Measurements from ENCODE around the gene TMEM263. TPM values are rescaled to one million over a fixed set of nuclear protein-coding genes. Genes with fewer than 3 reads are reported as not detected.

The TMEM263 gene
- polyA plus RNA-seq, 2 of the 4 experiments (the other 2 are of a cell fraction) = 33.4 to 45.6 TPM

DNA sequence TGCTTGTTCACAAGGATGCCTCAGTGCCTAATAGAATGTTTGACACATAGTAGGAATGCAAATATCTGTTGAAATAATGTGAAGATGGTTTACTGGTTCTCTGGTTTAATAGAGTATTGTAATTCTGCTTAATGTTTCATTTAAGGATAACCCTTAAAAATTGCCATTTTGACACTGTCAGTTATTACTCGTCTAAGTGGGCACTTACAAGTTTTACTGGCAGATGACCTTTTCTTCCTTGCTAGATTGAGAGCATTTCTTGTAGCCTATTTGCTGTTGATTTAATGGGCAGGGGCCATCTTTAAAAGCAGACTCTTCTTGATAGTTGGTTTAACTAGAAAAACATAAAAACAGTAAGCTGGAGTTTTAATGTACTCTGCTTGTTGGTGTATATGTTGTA is 1.9 kb downstream of the TMEM263 start:
- 27% methylated on average over 1 of the region's 1 CpG for WGBS (ENCODE audit: missing lambda C conversion rate)
- H3K4me3 ChIP-seq = peak overlapping the region; percentile 91
- CTCF ChIA-PET = interaction anchor here (0.9 kb wide), 1 partner anchor 19 kb away, joined by 3 read pairs; no protein-coding TSS in a partner anchor
- POLR2A ChIA-PET = no interaction called here
- FAIRE-seq = no peak
- no peaks in the 10 kb centered on the region for H3K9me3 ChIP-seq
- H3K4me1 ChIP-seq = peaks cover 29% of the 10 kb centered on the region; the same call in 2 of the 3 replicates
- TF ChIP-seq, protein P1, sequence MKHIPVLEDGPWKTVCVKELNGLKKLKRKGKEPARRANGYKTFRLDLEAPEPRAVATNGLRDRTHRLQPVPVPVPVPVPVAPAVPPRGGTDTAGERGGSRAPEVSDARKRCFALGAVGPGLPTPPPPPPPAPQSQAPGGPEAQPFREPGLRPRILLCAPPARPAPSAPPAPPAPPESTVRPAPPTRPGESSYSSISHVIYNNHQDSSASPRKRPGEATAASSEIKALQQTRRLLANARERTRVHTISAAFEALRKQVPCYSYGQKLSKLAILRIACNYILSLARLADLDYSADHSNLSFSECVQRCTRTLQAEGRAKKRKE (CRISPR knock-in tag; IDR thresholded peaks at IDR 0.05; ENCODE audit: low read depth) = no peak
- TF ChIP-seq CEBPB (IDR thresholded peaks at IDR 0.05) (no peak), HEYL (CRISPR knock-in tag; IDR thresholded peaks at IDR 0.05) (no peak), SMC3 (IDR thresholded peaks at IDR 0.05) (no peak), BHLHE40 (IDR thresholded peaks at IDR 0.05; ENCODE audit: low read depth, low read length) (no peak), JUN (IDR thresholded peaks at IDR 0.05) (no peak), RARB (CRISPR knock-in tag; IDR thresholded peaks at IDR 0.05) (no peak)
- peak overlapping the region; percentile 84 for H3K4me2 ChIP-seq
- peak overlapping the region in 1 of 2 experiments; percentile 98; a peak in 1 of 6 replicates for H3K27ac ChIP-seq
- ATAC-seq = no peak
- no peak for DNase-seq (ENCODE audit: low read depth in 1 of 2, low spot score in 1 of 2)

DNA sequence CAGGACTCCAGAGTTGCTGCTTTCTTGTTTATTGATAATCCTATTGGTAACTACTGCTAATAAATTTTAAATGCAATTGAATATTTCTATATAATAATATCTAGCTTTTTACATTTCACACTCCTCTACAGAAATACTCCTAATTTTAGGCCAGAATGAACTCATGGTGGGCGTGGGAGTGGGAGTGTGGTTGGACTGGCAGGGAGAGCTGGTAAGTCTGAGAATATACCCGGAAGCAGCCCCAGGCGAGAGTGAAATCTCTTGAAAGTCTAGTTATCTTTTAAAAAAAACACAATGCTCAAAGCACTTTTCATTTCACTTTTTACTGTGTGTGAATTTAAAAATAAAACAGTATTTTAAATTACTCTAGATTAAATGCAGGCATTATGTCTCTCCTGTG is 4.7 kb downstream of the TMEM263 start:
- Histone ChIP-seq H3K9me3 (no peaks in the 10 kb centered on the region), H3K4me1 (peaks cover 16% of the 10 kb centered on the region; the same call in 2 of the 3 replicates), H3K4me3 (no peak overlapping the region), H3K4me2 (no peak overlapping the region), H3K27ac (no peak overlapping the region)
- 92% methylated on average over 3 of the region's 3 CpGs for WGBS (ENCODE audit: missing lambda C conversion rate)
- TF ChIP-seq NPAS2 (CRISPR knock-in tag; IDR thresholded peaks at IDR 0.05; ENCODE audit: borderline replicate concordance) = no peak
- TF ChIP-seq CHD2 (IDR thresholded peaks at IDR 0.05; ENCODE audit: low read length, partially characterized antibody) = no peak
- TF ChIP-seq MYC (IDR thresholded peaks at IDR 0.05; ENCODE audit: borderline replicate concordance, low read length) = no peak
- TF ChIP-seq FOSL2 (IDR thresholded peaks at IDR 0.05) = no peak
- no peak for TF ChIP-seq FOSL2 (CRISPR knock-in tag; IDR thresholded peaks at IDR 0.05)
- TF ChIP-seq EHMT2 (IDR thresholded peaks at IDR 0.05; ENCODE audit: low read depth) = no peak
- no peak for TF ChIP-seq ZSCAN20 (CRISPR knock-in tag; IDR thresholded peaks at IDR 0.05)
- TF ChIP-seq HDAC2 (IDR thresholded peaks at IDR 0.05) = no peak
- TF ChIP-seq, protein P2, sequence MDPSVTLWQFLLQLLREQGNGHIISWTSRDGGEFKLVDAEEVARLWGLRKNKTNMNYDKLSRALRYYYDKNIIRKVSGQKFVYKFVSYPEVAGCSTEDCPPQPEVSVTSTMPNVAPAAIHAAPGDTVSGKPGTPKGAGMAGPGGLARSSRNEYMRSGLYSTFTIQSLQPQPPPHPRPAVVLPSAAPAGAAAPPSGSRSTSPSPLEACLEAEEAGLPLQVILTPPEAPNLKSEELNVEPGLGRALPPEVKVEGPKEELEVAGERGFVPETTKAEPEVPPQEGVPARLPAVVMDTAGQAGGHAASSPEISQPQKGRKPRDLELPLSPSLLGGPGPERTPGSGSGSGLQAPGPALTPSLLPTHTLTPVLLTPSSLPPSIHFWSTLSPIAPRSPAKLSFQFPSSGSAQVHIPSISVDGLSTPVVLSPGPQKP (IDR thresholded peaks at IDR 0.05; ENCODE audit: low read depth, low read length) = no peak
- no peak for TF ChIP-seq FOSB (CRISPR knock-in tag; IDR thresholded peaks at IDR 0.05)
- TF ChIP-seq CBX2 (IDR thresholded peaks at IDR 0.05; ENCODE audit: borderline replicate concordance, low read depth) = no peak
- TF ChIP-seq POLR2A (IDR thresholded peaks at IDR 0.05; ENCODE audit: low read length) = no peak
- no peak for TF ChIP-seq ESRRA (IDR thresholded peaks at IDR 0.05; ENCODE audit: borderline replicate concordance, low read length)
- TF ChIP-seq MAZ (IDR thresholded peaks at IDR 0.05; ENCODE audit: borderline replicate concordance, low read depth, low read length) = no peak
- no peak for TF ChIP-seq POLR2AphosphoS2 (conservative IDR thresholded peaks at IDR 0.05; ENCODE audit: low read length)
- no peak for TF ChIP-seq BCL3 (IDR thresholded peaks at IDR 0.05)
- no peak for TF ChIP-seq KDM5A (IDR thresholded peaks at IDR 0.05)
- no peak for TF ChIP-seq RARB (CRISPR knock-in tag; IDR thresholded peaks at IDR 0.05)
- TF ChIP-seq RFX5 (IDR thresholded peaks at IDR 0.05) = no peak
- TF ChIP-seq, protein P3, sequence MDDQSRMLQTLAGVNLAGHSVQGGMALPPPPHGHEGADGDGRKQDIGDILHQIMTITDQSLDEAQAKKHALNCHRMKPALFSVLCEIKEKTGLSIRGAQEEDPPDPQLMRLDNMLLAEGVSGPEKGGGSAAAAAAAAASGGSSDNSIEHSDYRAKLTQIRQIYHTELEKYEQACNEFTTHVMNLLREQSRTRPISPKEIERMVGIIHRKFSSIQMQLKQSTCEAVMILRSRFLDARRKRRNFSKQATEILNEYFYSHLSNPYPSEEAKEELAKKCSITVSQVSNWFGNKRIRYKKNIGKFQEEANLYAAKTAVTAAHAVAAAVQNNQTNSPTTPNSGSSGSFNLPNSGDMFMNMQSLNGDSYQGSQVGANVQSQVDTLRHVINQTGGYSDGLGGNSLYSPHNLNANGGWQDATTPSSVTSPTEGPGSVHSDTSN (IDR thresholded peaks at IDR 0.05) = no peak
- TF ChIP-seq TP53 (CRISPR knock-in tag; IDR thresholded peaks at IDR 0.05) = no peak
- ChIA-PET CTCF (no interaction called here), POLR2A (interaction anchor here (1.2 kb wide), 1 partner anchor 27 kb away, joined by 3 read pairs; the partner anchor contains the start of gene MTERF2)
- DNase-seq (ENCODE audit: low read depth in 1 of 2, low spot score in 1 of 2) (no peak), ATAC-seq (no peak), FAIRE-seq (no peak)
